ENCODE data around the gene PKLR. TPM values are rescaled to one million over a fixed set of nuclear protein-coding genes. Genes with fewer than 3 reads are reported as not detected.

The PKLR gene
- total RNA-seq, 4 donors from 2014 or later, result 0.13 to 1.7 (median 0.77) TPM

- WGBS, 2 donors, result 10 to 16% methylated on average over 50 to 51 of the region's 51 CpGs
- intact Hi-C loops (cut with DNase I; ENCODE audit: low total_unique reads), result loop anchor here (5.0 kb wide), 2 partner anchors 44 to 69 kb away; partner anchors contain the start of gene HCN3
These were observed 19.7 kb upstream of the PKLR start, which contains the start of gene RUSC1 for GRCh38 chr1:155320661-155321617. Gene RUSC1, plus strand, starts transcription at chr1:155320894. Its CDS starts 880 bp downstream, at chr1:155321774.

GRCh38 chr1:155320252-155320651 lies 19.0 kb upstream of the PKLR start:
- TF ChIP-seq POLR2A (IDR thresholded peaks at IDR 0.05), result no peak
- TF ChIP-seq CTCF (IDR thresholded peaks at IDR 0.05), result no peak
- H3K4me3 ChIP-seq (ENCODE audit: low read depth, poor library complexity, severe bottlenecking), result no peak overlapping the region
- 24 to 38% methylated on average over 11 of the region's 11 CpGs for WGBS, 2 donors
- intact Hi-C loops (cut with DNase I; ENCODE audit: low total_unique reads), result loop anchor here (5.0 kb wide), 2 partner anchors 43 to 68 kb away; partner anchors contain the start of gene HCN3
- no peak for DNase-seq (ENCODE audit: low spot score in 2 of 2)

More at GRCh38 chr1:155320661-155321617, 19.7 kb upstream of the PKLR start, which contains the start of gene RUSC1:
- DNase-seq (ENCODE audit: low spot score in 2 of 2), result peak; percentile 71 to 96
- TF ChIP-seq POLR2A (IDR thresholded peaks at IDR 0.05) (no peak), CTCF (IDR thresholded peaks at IDR 0.05) (no peak)
- peak within 1 kb of the TSS; percentile 15 for H3K4me3 ChIP-seq (ENCODE audit: low read depth, poor library complexity, severe bottlenecking)

DNA sequence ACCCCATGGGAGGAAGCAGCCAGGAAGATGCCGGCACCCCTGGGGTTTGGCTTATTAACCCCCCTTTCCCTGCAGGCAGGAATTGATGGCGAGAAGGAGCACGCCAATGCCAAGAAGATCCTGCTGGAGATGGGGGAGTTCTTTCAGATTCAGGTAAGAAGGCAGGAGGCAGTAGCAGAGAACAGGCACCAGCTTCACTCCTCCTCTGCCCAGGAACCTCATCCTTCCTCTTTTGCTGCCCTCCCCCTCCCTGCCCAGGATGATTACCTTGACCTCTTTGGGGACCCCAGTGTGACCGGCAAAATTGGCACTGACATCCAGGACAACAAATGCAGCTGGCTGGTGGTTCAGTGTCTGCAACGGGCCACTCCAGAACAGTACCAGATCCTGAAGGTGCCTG lies 18.3 kb upstream of the PKLR start:
- intact Hi-C loops (cut with DNase I; ENCODE audit: low total_unique reads), result no loop called here
- H3K4me3 ChIP-seq (ENCODE audit: low read depth, poor library complexity, severe bottlenecking), result no peak overlapping the region
- DNase-seq (ENCODE audit: low spot score in 2 of 2), result no peak
- TF ChIP-seq CTCF (IDR thresholded peaks at IDR 0.05) (no peak), POLR2A (IDR thresholded peaks at IDR 0.05) (no peak)
- WGBS, 2 donors, result 69 to 81% methylated on average over 5 of the region's 5 CpGs

GRCh38 chr1:155318082-155318481 lies 16.8 kb upstream of the PKLR start:
- no peak overlapping the region for H3K4me3 ChIP-seq (ENCODE audit: low read depth, poor library complexity, severe bottlenecking)
- 90 to 97% methylated on average over 9 of the region's 9 CpGs for WGBS, 2 donors
- DNase-seq (ENCODE audit: low spot score in 2 of 2), result no peak
- TF ChIP-seq POLR2A (IDR thresholded peaks at IDR 0.05), result no peak
- no peak for TF ChIP-seq CTCF (IDR thresholded peaks at IDR 0.05)
- intact Hi-C loops (cut with DNase I; ENCODE audit: low total_unique reads), result no loop called here

DNA sequence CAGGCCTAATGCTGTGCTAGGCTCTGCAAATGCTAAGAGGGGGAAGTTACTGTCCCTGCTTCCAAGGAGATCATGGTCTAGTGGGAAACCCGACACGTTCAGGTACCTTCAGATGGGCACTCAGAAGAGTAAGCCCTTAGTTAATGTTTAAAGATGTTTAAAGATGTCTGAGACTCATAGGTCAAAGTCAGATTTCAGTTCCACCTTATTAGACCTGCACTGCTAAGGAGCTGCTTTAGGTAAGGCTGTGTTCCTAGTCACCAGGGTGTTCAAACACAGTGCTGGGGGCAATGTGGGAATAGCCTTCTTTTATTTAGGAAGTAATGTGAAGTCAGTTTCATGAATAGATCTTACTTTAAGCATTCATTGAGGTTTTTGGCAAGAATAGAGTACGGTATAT lies 15.7 kb upstream of the PKLR start:
- intact Hi-C loops (cut with DNase I; ENCODE audit: low total_unique reads), result no loop called here
- WGBS, 2 donors, result 86 to 92% methylated on average over 3 of the region's 3 CpGs
- H3K4me3 ChIP-seq (ENCODE audit: low read depth, poor library complexity, severe bottlenecking), result no peak overlapping the region
- TF ChIP-seq CTCF (IDR thresholded peaks at IDR 0.05) (no peak), POLR2A (IDR thresholded peaks at IDR 0.05) (no peak)
- DNase-seq (ENCODE audit: low spot score in 2 of 2), result no peak

Data from lower leg skin (tissue), 4 donors.